NCI-H345 (cell line): Measurements from ENCODE around the gene TMEM178B.
A peak's percentile ranks its signal among the peaks of the same experiment; 100 is the strongest.

Experiments
- DNase-seq: peaks from one replicate; lab custom pipeline; 2025; lab: John Stamatoyannopoulos, UW

The TMEM178B gene

GRCh38 chr7:141264511-141264910, 190.6 kb downstream of the TMEM178B start:
- no peak for DNase-seq

GRCh38 chr7:141265668-141266067, 191.8 kb downstream of the TMEM178B start:
- no peak for DNase-seq

GRCh38 chr7:141268614-141269013, 194.8 kb downstream of the TMEM178B start:
- no peak for DNase-seq

GRCh38 chr7:141271451-141271850, 197.6 kb downstream of the TMEM178B start:
- no peak for DNase-seq

GRCh38 chr7:141272417-141272816, 198.6 kb downstream of the TMEM178B start:
- no peak for DNase-seq

- DNase-seq = no peak
Observed at GRCh38 chr7:141275350-141275749, 201.5 kb downstream of the TMEM178B start.

- no peak for DNase-seq
Observed at GRCh38 chr7:141276031-141276430, 202.2 kb downstream of the TMEM178B start.

- DNase-seq = no peak
Observed at GRCh38 chr7:141280100-141280499, 206.2 kb downstream of the TMEM178B start.

GRCh38 chr7:141281311-141281710, 207.4 kb downstream of the TMEM178B start:
- no peak for DNase-seq

GRCh38 chr7:141286522-141286921, 212.7 kb downstream of the TMEM178B start:
- no peak for DNase-seq

GRCh38 chr7:141287936-141288335, 214.1 kb downstream of the TMEM178B start:
- DNase-seq = no peak

GRCh38 chr7:141288626-141289025, 214.8 kb downstream of the TMEM178B start:
- no peak for DNase-seq

- DNase-seq = no peak
Observed at GRCh38 chr7:141290365-141290764, 216.5 kb downstream of the TMEM178B start.

- DNase-seq = no peak
Observed at GRCh38 chr7:141290973-141291372, 217.1 kb downstream of the TMEM178B start.

GRCh38 chr7:141291541-141291940, 217.7 kb downstream of the TMEM178B start:
- DNase-seq = no peak

GRCh38 chr7:141294143-141294829, 220.4 kb downstream of the TMEM178B start:
- DNase-seq = no peak

- peak; percentile 76 for DNase-seq
Observed at GRCh38 chr7:141295367-141295895, 221.6 kb downstream of the TMEM178B start.

GRCh38 chr7:141300816-141301215, 227.0 kb downstream of the TMEM178B start:
- DNase-seq = no peak

GRCh38 chr7:141301544-141301943, 227.7 kb downstream of the TMEM178B start:
- DNase-seq = peak; percentile 43

- DNase-seq = no peak
Observed at GRCh38 chr7:141302617-141303016, 228.8 kb downstream of the TMEM178B start.

GRCh38 chr7:141304291-141304690, 230.4 kb downstream of the TMEM178B start:
- DNase-seq = no peak

- no peak for DNase-seq
Observed at GRCh38 chr7:141306081-141306480, 232.2 kb downstream of the TMEM178B start.

GRCh38 chr7:141312395-141312794, 238.5 kb downstream of the TMEM178B start:
- no peak for DNase-seq
